ENCODE measurements around the gene WTIP. TPM values are rescaled to one million over a fixed set of nuclear protein-coding genes. Genes with fewer than 3 reads are reported as not detected.

The WTIP gene
- total and polyA plus RNA-seq, 2 of the 13 experiments (the other 11 are each of a cell fraction or from before 2014, with no cell fraction given), result 15.0 to 18.1 TPM

DNA sequence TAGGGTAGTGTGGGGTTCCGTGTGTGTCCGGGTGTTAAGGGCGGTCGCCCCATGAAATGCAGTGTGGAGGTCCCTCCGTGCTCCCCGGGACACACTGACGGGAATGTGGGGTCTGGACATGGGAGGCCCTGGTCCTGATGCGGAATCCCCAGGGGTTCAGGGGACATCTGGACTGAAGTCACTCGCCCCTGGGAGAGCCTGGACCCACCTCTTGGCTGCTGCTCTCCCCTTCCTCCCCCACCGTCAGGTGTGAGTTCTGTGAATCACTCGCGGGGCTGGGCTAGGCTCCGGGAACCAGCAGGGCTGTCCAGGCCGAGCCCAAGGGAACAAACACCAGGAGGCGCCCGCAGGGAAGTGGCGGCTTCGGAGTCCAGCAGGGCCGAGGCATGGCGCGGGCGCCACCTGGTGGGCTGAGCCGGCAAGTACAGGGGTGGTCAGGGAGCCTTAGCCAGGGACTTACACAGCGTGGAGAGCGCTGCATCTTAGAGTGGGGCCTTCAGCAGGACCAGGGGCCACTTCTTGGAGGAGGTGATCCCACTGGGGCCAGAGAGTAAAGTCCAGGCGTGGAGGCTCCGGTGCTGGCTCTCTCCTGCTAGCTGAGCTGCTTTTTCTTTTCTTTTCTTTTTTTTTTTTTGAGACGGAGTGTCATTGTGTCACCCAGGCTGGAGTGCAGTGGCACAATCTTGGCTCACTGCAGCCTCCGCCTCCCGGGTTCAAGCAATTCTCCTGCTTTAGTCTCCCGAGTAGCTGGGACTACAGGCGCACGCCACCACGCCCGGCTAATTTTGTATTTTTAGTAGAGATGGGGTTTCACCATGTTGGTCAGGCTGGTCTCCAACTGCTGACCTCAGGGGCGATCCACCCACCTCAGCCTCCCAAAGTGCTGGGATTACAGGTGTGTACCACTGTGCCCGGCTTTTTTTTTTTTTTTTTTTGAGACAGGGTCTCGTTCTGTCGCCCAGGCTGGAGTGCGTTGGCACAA is 20.1 kb downstream of the WTIP start (continued):
- TF ChIP-seq SP4 (CRISPR knock-in tag; IDR thresholded peaks at IDR 0.05) (no peak), ZMYM4 (CRISPR knock-in tag; IDR thresholded peaks at IDR 0.05) (peak; percentile 81), ZNF44 (CRISPR knock-in tag; IDR thresholded peaks at IDR 0.05) (no peak), ZNF619 (CRISPR knock-in tag; IDR thresholded peaks at IDR 0.05) (0 out of 2 replicates have a peak, but pooled peaks have one; percentile 65), NR2C2 (CRISPR knock-in tag; IDR thresholded peaks at IDR 0.05; ENCODE audit: borderline replicate concordance) (no peak), ZNF567 (CRISPR knock-in tag; IDR thresholded peaks at IDR 0.05; ENCODE audit: borderline replicate concordance) (no peak), ELF3 (CRISPR knock-in tag; IDR thresholded peaks at IDR 0.05) (peak; percentile 53; the same call in 1 of the 2 replicates), ZNF720 (CRISPR knock-in tag; IDR thresholded peaks at IDR 0.05) (no peak), PAX8 (CRISPR knock-in tag; IDR thresholded peaks at IDR 0.05; ENCODE audit: borderline replicate concordance) (no peak), MEF2D (CRISPR knock-in tag; IDR thresholded peaks at IDR 0.05) (0 out of 2 replicates have a peak, but pooled peaks have one; percentile 19), MXI1 (IDR thresholded peaks at IDR 0.05; ENCODE audit: borderline replicate concordance, low read depth, low read length) (peak; percentile 20; the same call in 1 of the 3 replicates), NBN (conservative IDR thresholded peaks at IDR 0.05) (no peak), ZFP90 (CRISPR knock-in tag; IDR thresholded peaks at IDR 0.05; ENCODE audit: borderline replicate concordance) (peak; percentile 79)
- TF ChIP-seq, protein P1, sequence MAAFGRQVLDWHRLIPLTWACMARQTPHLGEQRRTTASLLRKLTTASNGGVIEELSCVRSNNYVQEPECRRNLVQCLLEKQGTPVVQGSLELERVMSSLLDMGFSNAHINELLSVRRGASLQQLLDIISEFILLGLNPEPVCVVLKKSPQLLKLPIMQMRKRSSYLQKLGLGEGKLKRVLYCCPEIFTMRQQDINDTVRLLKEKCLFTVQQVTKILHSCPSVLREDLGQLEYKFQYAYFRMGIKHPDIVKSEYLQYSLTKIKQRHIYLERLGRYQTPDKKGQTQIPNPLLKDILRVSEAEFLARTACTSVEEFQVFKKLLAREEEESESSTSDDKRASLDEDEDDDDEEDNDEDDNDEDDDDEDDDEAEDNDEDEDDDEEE (CRISPR knock-in tag; IDR thresholded peaks at IDR 0.05), result no peak
- TF ChIP-seq, protein P2, sequence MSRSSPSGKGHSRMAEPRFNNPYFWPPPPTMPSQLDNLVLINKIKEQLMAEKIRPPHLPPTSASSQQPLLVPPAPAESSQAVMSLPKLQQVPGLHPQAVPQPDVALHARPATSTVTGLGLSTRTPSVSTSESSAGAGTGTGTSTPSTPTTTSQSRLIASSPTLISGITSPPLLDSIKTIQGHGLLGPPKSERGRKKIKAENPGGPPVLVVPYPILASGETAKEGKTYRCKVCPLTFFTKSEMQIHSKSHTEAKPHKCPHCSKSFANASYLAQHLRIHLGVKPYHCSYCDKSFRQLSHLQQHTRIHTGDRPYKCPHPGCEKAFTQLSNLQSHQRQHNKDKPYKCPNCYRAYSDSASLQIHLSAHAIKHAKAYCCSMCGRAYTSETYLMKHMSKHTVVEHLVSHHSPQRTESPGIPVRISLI (CRISPR knock-in tag; IDR thresholded peaks at IDR 0.05; ENCODE audit: borderline replicate concordance), result peak; percentile 26; the same call in 1 of the 2 replicates
- TF ChIP-seq, protein P3, sequence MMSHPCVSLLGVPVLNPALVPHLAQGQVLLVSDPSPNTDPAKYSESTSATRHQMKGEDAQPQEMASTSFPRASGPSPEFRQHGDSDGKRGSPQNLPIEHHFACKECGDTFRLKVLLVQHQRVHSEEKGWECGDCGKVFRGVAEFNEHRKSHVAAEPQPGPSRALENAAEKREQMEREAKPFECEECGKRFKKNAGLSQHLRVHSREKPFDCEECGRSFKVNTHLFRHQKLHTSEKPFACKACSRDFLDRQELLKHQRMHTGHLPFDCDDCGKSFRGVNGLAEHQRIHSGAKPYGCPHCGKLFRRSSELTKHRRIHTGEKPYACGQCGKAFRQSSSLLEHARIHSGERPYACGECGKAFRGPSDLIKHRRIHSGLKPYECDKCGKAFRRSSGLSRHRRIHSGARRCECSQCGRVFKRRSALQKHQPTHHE (CRISPR knock-in tag; IDR thresholded peaks at IDR 0.05; ENCODE audit: borderline replicate concordance), result no peak
- TF ChIP-seq, protein P4, sequence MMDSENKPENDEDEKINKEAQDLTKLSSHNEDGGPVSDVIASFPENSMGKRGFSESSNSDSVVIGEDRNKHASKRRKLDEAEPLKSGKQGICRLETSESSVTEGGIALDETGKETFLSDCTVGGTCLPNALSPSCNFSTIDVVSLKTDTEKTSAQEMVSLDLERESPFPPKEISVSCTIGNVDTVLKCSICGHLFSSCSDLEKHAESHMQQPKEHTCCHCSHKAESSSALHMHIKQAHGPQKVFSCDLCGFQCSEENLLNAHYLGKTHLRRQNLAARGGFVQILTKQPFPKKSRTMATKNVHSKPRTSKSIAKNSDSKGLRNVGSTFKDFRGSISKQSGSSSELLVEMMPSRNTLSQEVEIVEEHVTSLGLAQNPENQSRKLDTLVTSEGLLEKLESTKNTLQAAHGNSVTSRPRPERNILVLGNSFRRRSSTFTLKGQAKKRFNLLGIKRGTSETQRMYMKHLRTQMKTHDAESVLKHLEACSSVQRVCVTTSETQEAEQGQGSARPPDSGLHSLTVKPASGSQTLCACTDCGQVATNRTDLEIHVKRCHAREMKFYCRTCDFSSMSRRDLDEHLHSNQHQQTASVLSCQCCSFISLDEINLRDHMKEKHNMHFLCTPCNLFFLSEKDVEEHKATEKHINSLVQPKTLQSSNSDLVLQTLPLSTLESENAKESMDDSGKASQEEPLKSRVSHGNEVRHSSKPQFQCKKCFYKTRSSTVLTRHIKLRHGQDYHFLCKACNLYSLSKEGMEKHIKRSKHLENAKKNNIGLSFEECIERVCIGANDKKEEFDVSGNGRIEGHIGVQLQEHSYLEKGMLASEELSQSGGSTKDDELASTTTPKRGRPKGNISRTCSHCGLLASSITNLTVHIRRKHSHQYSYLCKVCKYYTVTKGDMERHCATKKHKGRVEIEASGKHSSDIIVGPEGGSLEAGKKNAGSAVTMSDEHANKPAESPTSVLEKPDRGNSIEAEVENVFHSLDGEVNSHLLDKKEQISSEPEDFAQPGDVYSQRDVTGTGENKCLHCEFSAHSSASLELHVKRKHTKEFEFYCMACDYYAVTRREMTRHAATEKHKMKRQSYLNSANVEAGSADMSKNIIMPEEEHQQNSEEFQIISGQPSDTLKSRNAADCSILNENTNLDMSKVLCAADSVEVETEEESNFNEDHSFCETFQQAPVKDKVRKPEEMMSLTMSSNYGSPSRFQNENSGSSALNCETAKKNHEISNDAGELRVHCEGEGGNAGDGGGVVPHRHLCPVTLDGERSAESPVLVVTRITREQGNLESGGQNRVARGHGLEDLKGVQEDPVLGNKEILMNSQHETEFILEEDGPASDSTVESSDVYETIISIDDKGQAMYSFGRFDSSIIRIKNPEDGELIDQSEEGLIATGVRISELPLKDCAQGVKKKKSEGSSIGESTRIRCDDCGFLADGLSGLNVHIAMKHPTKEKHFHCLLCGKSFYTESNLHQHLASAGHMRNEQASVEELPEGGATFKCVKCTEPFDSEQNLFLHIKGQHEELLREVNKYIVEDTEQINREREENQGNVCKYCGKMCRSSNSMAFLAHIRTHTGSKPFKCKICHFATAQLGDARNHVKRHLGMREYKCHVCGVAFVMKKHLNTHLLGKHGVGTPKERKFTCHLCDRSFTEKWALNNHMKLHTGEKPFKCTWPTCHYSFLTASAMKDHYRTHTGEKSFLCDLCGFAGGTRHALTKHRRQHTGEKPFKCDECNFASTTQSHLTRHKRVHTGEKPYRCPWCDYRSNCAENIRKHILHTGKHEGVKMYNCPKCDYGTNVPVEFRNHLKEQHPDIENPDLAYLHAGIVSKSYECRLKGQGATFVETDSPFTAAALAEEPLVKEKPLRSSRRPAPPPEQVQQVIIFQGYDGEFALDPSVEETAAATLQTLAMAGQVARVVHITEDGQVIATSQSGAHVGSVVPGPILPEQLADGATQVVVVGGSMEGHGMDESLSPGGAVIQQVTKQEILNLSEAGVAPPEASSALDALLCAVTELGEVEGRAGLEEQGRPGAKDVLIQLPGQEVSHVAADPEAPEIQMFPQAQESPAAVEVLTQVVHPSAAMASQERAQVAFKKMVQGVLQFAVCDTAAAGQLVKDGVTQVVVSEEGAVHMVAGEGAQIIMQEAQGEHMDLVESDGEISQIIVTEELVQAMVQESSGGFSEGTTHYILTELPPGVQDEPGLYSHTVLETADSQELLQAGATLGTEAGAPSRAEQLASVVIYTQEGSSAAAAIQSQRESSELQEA (CRISPR knock-in tag; IDR thresholded peaks at IDR 0.05; ENCODE audit: not compliant biosample characterization), result no peak
